Cardiac muscle cell (in vitro differentiated cells and primary cell): Measurements from ENCODE around the gene CDK18. TPM values are rescaled to one million over a fixed set of nuclear protein-coding genes. Genes with fewer than 3 reads are reported as not detected.

Source experiments
- DNase-seq, 2 donors: peaks; one replicate each; pipeline versions ENCODE4 v3.0.0 to v3.0.0-alpha.2; 2010 to 2017; ENCODE audit warnings: low read depth in 1 of 2, low spot score in 1 of 2
- H3K27ac ChIP-seq: fragments of 200-600 bp; sonication (generic); 2 replicates; pipeline ENCODE4 v1.5.1; 2016
- H3K27me3 ChIP-seq: fragments of 200-600 bp; sonication (generic); 2 replicates; pipeline ENCODE4 v1.6.0; 2016; ENCODE audit warnings: control low read depth
- H3K36me3 ChIP-seq: fragments of 200-600 bp; sonication (generic); 2 replicates; pipeline ENCODE4 v1.5.1; 2016; ENCODE audit warnings: control low read depth
- H3K4me1 ChIP-seq: fragments of 200-600 bp; sonication (generic); 2 replicates; pipeline ENCODE4 v1.8.1; 2017; ENCODE audit warnings: low read depth, mild to moderate bottlenecking, mixed run types
- H3K4me3 ChIP-seq: fragments of 200-600 bp; sonication (generic); 2 replicates; pipeline ENCODE4 v1.5.1; 2016; ENCODE audit warnings: mild to moderate bottlenecking
- H3K9me3 ChIP-seq: fragments of 200-600 bp; sonication (generic); 2 replicates; pipeline ENCODE4 v1.5.1; 2017; ENCODE audit warnings: low read depth, mild to moderate bottlenecking, control low read depth
- CTCF ChIP-seq: IDR thresholded peaks from 2 replicates; pipeline ENCODE4 v1.5.1; 2012; ENCODE audit warnings: low read depth, mild to moderate bottlenecking, low read length
- polyA plus RNA-seq: library from polyadenylated mRNA; unstranded; fragments of >200 nt; fragmentation: Nextera tagmentation; extraction: Ambion mirVana; gene quantifications from 2 replicates; pipeline ENCODE4 v1.2.1, GENCODE V29; 2016
- total RNA-seq: library from RNA; depleted of rRNA; stranded (reverse); fragments of >200 nt; gene quantifications from 2 replicates; pipeline ENCODE4 v1.2.3, GENCODE V29; 2016

The CDK18 gene
- total and polyA plus RNA-seq, 2 experiments from 2014 or later, result 29.8 to 42.0 TPM

DNA sequence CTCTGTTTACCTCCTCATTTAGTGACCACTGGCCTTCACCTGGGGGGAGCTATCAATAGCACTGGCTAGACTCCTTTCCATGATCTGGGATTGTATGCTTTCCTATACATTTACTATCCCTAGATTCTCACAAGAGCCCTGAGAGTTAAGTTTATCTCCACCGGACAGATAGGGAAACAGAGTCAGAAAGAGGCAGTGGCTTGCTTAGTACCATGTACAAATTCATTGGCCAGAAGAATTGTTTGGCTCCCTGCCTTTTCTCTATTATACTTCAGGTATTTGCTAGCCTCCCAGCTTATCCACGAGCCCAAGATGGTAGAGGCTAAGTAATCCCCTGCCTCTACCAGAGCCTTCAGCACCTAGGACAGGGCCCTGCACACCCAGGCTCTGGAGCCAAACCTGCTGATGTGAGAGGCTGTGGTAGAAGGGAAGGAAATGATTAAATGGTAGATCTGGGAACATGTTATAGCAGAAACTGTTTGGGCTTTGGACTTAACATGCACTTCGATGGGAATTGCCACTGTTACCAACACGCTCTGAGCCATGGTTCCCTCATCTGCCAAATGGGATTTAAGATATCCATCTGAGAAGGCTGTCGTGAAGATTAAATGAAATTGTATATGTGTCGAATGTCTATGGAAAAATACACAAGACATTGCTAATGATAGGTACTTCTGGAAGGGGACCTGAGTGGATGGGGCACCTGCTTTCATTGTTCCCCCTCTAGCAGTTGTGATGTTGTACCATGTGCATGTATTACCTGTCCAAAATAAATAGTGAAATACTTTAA is 45.5 kb upstream of the CDK18 start:
- H3K36me3 ChIP-seq, result no peaks in the 10 kb centered on the region
- peak; percentile 80 to 85 for DNase-seq
- no peak for TF ChIP-seq CTCF

DNA sequence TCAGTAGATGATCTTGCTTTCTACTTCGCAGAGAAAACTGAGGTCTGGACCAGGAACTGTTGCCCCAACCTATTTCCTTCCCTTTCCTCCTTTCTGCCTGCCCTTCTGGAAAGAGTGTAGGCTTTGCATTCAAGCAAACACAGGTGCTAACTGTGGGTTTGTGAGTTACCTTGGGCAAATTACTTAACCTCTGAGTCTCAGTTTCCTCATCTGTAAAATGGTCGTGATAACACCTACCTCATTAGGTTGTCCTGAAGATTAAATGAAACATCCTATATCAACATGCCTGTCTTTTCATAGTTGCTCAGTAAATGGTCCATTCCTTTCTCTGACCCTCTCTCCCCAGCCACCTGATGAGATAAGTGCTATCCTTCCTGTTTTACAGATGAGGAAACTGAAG is 39.1 kb upstream of the CDK18 start:
- no peaks in the 10 kb centered on the region for H3K9me3 ChIP-seq
- no peak for TF ChIP-seq CTCF
- no peaks in the 10 kb centered on the region for H3K36me3 ChIP-seq
- no peak overlapping the region for H3K4me3 ChIP-seq
- DNase-seq, result no peak
- H3K27me3 ChIP-seq, result peaks cover 5% of the 10 kb centered on the region
- H3K4me1 ChIP-seq, result no peaks in the 10 kb centered on the region
- no peak overlapping the region for H3K27ac ChIP-seq

More for the DNA sequence above, 45.5 kb upstream of the CDK18 start:
- H3K4me1 ChIP-seq, result peaks cover 7% of the 10 kb centered on the region
- no peak overlapping the region for H3K27ac ChIP-seq
- no peak overlapping the region for H3K4me3 ChIP-seq
- no peaks in the 10 kb centered on the region for H3K9me3 ChIP-seq
- peaks cover 58% of the 10 kb centered on the region for H3K27me3 ChIP-seq

DNA sequence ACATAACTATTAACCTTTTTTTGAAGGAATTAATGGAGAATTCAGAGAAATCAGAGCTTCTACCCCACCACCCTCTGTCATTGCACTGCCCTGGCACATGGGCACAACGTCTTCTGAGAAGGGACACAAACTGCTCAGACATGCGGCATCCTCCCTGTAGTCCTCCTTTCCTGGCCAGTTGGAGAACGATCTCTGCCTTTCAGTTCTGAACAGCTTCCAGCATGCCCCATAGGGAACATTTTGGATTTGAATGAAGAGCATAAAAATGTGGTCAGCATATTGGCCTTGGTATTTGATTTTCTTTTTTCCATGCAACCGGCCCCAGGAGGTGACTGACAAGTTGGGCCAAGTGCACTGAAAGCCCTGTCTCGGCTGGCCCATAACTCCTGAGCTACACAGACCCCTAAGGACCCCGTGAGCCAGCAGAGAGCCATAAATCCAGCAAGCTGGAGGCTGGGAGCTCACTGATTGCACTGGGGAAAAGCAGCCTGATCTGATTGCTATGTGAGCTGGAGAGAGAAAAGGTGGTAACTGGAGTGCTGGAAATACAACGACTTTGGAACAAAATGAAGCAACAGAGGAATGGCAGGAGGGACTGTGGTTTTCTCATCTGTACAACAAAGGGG is 37.8 kb upstream of the CDK18 start:
- H3K4me1 ChIP-seq, result no peaks in the 10 kb centered on the region
- no peak for DNase-seq

DNA sequence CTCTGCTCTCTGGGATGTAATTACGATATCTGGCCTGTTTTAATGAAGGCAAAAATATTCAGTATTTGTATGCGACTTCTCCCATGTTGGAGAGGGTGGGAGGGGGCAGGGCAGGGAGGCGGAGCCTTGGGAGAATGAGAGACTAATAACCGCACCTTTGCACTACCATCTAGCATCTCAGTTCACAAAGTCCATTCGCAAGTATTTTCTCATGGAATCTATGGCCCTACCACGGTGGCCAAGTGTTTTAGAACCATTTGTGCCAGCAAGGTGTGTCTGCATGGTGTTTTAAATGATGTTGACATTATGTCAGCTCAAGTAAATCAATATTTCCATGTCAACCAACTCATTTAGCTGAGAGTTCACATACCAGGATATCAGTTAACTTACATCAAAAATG is 34.3 kb upstream of the CDK18 start:
- Histone ChIP-seq H3K27me3 (no peaks in the 10 kb centered on the region), H3K27ac (no peak overlapping the region)
- DNase-seq, result no peak

More for the DNA sequence above, 37.8 kb upstream of the CDK18 start:
- no peak for TF ChIP-seq CTCF
- no peaks in the 10 kb centered on the region for H3K36me3 ChIP-seq
- H3K9me3 ChIP-seq, result no peaks in the 10 kb centered on the region
- H3K27ac ChIP-seq, result no peak overlapping the region
- peaks cover 4% of the 10 kb centered on the region for H3K27me3 ChIP-seq
- H3K4me3 ChIP-seq, result no peak overlapping the region

More for the DNA sequence above, 34.3 kb upstream of the CDK18 start:
- no peaks in the 10 kb centered on the region for H3K4me1 ChIP-seq
- H3K4me3 ChIP-seq, result no peak overlapping the region
- no peak for TF ChIP-seq CTCF
- no peaks in the 10 kb centered on the region for H3K9me3 ChIP-seq
- H3K36me3 ChIP-seq, result no peaks in the 10 kb centered on the region
